Globus pallidus (tissue), 1 donor: ENCODE results near the gene MLST8.

Experiments used
- DNase-seq: peaks from one replicate; pipeline ENCODE4 v3.0.0-alpha.2; 2015; ENCODE audit warnings: low spot score

The MLST8 gene

DNA sequence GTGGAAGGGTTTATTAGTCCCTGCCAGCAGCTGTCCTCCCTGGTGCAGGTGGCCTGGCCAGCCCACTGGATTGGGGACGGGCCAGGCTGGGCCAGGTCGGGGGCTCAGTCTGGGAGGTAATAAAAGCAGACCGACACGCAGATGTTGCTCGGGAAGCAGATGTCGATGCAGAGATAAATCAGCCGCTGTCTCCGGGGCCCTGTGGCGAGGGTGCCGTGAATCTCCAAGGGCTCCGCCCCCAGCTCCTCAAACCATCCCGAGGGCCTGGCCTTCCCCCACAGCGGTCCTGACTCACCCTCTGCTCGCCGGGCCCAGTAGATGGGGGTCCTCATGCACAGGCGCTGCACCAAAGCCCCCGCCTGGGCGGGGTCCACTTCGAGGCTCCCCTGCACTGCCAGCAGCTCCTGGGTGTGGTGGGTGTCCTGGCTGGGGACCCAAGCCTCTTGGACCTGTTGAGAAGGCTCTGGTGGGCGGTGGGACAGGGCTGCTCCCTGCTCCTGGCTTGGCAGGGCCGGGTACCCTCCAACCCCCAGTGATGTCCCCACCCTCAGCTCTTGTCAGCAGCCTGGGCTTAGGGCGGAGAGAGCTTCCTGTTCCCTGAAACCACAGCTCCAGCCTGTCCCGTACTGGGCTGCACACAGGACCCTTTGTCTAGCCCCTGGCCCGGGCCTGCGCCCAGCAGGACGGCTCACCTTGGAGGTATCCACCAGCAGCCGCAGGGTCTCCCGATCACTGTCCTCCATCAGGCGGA is 4.2 kb downstream of the MLST8 start:
- DNase-seq, result no peak

DNA sequence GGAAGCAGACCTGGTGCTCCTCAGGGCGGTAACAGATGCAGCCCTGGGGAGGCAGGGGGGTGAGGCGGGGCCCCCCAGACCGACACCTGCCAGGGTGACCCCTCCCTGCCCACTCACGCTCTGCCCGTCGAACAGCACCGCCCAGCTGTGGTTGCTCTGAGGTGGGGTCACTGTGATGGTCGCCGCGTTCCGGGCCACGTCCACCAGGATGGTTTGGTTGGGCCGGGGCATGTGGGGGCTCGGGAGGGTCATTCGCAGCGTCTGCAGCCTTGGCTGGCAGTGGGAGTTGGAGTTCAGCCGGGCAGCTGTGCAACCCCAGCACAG is 4.7 kb downstream of the MLST8 start:
- DNase-seq, result no peak

DNA sequence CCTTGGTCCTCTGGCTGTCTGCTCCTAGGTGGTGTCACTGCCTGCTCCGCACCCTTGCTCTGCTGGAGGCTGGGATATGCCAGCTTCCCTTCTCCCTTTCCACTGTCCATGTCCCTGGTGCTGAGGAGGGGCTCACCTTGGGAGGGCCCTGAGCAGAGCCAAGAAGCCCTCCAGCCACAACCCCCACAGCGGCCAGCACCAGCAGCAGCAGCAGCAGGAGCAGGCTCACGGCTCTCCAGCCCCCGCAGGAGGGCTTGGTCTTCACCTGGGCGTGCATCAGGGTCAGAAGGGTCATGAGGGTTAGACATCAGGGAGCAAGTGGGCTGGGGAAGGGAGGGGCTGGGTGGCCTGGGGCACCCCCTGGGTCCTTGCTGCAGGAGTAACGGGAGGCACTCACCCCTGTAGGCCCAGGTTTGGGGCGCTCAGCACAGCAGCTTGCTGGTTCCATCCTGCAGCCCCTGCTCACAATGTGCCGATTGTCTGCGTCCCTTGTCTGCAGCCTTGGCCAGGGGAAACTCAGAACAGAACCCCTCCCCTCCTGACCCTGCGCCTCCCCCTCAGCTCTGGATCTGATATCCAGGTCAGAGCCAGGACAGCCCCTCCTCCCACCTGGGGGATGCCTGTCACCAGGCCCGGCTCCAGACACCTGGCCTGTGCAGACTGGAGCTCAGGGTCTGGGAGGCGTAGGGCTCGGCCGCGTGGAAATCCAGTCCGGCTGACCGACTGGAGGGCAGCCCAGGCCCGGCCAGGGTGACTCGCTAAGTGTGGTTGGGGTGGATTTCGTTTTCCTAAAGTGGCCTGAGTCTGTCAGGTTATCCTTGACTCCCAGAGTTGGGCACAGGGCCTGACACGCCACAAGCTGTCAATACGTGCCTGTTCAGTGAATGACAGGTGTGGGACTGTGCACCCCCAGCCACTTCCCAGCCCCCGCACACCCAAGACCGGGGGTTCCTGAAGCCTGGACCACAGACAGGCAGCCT is 5.4 kb downstream of the MLST8 start, which contains the start of gene BRICD5:
Gene BRICD5, minus strand, starts transcription at position 478 of the 980 bp plus-strand sequence. Its CDS starts 30 bp downstream, at position 448.
- DNase-seq, result no peak

DNA sequence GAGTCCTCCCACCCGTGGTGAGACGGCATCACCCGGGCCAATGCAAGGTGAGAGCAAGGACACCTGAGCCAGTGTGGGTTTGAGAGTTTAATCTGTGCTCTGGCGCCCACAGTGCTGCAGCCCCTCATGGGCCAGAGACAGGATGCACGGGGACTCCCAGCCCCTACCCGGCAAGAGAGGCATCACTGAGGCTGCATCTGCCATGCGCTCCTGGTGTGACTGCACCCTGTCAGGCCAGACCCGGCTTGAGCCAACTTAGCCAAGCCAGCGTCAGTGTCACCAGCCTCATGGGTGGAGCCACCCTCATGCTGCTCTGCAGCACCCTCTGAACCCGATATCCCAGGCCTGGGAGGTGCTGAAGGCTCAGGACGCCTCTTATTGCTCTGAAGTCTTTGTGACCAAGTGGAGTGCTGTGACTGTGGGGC is 6.7 kb downstream of the MLST8 start:
- no peak for DNase-seq

DNA sequence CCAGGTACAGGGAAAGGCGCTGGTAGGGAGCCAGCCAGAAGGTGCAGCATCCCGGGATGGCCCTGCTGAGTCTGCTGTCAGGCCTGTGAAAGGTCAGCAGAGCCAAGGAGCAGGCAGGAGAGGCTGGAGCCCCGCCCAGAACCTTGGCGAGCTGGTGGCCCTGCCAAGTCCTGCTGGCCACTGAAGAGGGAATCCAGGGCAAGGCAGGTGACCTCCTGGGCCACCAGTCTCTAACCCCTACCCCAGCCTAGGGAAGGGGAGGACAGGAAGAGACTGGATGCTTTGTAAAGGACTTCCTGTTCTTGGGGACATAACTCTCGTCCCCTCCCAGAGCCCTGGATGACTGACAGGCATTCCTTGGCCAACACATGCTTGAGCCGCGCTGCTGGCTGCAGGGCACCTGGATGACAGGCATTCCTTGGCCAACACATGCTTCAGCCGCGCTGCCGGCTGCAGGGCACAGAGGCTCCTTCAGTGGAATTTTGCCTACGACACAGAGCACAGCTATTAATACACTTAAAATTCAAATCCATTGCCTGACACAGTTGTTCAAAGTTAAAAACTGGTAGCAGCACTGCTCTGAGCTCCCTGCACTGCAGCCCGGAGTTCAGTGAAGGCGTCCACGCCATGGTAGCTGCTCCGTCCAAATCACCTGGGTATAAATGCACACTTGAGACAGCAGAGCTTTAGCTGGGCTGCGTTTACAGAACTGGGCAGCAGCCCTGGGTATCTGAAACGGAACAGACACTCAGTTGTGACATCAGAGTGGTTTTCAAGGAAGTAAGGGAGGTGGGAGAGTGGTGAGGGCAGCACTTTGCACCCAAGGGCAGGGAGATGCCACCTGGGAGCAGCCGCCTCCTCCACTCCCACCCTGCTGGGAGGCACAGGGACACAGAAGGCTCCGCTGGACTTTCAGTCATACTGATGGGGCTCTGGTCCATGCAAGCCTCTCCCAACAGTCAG is 7.4 kb downstream of the MLST8 start:
- no peak for DNase-seq

DNA sequence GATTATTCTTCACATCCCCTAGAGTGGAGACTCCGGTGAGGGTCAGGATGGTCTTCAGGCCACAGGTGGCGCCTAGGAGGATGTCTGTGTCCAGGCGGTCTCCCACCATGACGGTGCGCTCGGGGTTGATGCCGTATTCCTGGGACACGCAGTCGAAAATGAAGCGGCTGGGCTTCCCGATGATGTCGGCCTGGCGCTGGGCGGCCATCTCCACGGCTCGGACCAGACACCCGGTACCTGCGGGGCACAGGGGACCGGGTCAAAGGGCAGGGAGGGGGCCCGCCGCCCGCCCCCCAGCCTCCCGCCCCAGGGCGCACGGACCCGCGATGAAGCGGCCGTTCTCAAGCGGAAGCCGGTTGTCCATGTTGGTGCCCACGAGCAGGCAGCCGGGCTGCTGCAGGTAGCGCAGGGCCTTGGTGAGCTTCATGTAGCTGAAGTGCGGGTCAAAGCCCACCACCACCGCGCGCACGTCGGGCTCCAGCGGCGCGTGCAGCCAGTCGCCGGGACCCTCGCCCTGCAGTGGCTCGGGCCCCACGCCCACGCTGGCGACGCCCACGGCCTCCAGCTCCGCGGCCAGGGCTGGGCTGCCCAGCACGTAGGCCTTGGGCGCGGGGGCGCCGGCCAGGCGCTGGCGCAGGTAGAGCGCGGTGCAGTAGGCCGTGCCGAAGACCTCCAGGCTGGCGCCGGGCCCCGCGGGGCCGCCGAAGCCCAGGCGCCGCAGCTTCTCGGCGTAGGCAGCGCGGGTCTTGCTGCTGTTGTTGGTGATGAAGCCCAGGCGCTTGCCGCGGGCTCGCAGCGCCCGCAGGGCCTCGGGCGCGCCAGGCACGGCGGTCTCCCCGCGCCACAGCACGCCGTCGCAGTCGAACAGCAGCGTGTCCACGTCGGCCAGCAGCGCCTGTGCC is 8.8 kb downstream of the MLST8 start:
- no peak for DNase-seq

DNA sequence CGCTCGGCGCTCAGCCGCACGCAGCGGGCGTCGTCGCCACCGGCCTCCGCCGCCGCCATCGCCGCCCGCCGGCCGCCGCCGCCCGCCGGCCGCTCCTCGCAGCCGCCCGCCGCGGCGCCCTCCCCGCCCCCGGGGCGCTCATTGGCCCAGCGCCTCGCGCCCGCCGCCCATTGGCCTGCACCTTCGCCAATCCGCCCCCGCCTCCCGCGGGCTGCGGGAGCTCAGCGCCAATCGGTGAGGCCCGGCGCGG is 9.4 kb downstream of the MLST8 start, which contains the start of gene PGP:
Gene PGP, minus strand, starts transcription at position 122 of the 250 bp plus-strand sequence. Its CDS starts 63 bp downstream, at position 59.
- DNase-seq, result no peak

DNA sequence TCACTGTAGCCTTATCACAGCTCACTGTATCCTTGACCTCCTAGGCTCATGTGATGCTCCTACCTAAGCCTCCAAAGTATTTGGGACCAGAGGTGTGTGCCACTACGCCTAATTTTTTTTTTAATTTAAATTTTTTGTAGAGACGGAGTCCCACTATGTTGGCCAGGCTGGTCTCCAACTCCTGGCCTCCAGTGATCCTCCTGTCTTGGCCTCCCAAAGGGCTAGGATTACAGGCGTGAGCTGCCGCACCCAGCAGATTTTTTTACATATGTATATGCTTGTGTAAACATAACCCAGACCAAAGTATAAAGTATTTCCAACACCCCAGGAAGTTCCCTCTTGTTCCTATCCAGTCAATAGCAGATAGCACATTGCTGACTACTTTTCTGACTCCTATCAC is 11.1 kb downstream of the MLST8 start:
- no peak for DNase-seq

DNA sequence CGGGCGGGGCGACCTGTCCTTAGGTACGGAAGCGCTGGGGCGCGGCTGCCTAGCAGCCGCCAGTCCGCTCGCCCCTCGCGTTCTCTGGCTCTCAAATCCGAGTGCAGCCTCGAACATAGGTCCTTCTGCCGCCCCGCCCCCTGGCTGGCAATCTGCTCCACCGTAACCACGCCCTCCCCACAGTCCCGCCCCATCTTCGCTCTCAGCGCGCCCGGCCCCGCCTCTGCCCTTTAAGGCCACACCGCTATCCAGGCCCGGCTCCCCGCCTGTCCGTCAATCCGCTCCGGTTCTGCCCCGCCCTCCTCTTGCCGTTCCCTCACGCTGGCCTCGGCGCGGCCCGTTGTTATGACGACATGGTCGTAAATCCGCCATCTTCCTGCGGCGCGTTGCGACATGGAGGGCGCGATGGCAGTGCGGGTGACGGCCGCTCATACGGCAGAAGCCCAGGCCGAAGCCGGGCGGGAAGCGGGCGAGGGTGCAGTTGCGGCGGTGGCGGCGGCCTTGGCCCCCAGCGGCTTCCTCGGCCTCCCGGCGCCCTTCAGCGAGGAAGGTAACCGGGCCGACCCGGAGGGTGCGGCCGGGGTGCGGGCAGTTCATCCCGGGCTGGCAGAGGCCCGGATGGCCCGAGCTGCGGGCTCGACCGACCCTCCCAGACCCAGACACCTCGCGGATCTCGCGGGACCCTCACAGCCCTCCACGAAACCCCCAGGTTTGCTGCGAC is 18.1 kb downstream of the MLST8 start, which contains the start of gene E4F1:
Gene E4F1, plus strand, starts transcription at position 371 of the 721 bp plus-strand sequence. Its CDS starts 23 bp downstream, at position 394.
- DNase-seq, result peak; percentile 98

DNA sequence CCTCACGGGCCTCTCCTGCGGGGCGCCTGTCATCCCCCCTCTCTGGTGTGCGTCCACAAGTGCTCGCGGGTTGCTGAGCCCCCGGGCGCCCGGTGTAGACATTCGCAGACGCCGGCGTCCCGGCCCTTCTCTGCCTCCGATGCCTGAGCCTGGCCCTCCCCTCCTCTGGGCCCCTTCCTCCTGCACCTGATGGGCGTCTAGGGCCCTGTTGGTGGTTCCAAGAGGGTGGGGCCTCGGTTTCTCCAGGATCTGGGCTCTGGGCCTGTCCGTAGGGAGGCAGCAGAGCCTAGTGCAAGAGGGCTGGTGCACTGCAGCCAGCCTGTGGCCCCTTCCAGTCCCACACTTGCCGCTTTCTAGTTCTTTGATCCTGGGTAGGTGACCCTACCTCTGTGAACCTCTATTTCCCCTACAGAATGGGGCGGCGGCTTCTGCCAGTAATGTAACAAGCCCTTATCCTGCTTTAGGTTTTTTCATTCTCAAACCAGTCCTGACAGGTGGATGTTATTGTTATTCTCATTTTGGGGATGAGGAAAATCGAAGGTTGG is 18.8 kb downstream of the MLST8 start:
- DNase-seq, result no peak

DNA sequence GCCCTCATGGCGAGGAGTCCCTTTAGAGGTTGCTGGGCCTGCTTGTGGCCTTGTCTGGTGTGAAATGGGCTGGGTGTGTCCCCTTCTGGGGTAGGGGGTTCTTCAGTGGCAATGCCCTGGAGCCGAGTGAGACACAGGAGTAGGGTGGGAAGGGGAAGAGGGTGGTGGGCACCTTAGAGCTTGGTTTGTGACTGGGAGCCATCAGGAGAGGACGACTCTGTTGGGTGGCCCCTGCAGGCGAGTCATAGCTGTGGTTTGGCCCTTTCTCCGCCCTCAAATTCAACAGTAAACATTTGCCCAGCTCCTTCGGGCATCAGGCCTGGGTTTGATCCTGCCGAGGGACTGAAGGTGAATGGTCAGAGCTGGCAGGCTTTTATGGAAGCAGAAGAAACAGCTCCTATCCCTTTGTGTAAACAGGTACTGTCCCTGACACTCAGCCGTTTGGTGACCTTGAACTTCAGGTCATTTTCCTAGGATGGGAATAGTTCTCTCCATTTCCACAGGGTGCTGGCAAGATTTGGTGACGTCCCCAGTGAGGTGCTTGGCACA is 21.1 kb downstream of the MLST8 start:
- DNase-seq, result no peak

DNA sequence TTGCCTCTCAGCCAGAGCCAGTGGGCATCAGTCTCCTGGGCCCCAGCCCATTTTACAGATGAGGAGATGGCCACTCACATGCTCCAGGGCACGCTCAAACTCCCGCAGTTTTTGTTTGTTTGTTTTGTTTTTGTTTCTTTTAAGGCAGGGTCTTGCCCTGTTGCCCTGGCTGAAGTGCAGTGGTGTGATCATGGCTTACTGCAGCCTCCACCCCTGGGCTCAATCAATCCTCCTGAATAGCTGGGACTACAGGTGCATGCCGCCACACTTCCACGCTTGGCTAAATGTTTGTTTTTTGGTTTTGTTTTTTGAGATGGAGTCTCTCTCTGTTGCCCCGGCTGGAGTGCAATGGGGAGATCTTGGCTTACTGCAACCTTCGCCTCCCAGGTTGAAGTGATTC is 21.7 kb downstream of the MLST8 start:
- no peak for DNase-seq

DNA sequence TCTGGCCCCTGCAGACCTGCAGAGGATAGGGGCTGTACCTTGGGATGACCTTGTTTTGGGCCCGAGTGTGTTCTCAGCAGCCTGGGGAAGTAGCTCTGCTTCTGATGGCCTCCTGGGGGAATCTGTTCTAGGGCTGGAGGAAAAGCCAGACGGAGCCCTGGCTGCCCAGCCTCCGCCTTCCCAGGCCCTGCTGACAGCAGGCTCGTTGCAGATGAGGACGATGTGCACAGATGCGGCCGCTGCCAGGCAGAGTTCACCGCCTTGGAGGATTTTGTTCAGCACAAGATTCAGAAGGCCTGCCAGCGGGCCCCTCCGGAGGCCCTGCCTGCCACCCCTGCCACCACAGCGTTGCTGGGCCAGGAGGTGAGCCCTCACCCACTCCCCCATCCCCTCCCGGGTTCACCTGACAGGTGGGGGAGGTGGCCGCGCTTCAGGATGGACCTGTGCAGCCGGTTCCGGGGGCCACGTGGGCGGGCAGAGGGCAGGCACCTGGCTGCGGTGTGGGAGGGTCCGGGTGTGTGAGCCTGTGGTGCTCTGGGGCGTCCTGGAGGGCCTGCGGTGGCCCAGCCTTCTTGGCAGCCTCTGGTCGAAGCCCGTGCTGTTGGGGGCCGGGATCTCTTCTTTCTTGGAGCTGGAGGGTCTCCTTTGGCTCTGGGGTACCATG is 23.0 kb downstream of the MLST8 start:
- DNase-seq, result no peak

DNA sequence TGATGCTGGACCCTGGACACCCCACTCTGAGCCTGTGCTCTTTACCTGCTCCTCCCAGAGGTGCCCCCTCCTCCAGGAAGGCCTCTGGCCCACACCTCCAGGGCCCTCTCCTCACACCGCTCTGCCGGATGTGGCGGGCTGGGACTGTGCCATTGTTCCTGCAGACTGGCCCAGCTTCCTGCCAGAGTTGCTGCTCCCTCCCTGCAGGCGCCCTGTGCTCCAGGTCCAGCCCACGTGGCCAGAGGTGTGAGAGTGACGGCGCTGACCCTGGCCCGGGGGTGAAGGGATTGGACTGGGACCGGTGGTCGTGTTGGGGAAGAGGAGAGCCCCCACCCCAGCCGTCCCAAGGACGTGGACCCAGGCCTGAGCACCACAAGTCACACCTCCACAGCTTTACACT is 23.8 kb downstream of the MLST8 start:
- DNase-seq, result no peak

DNA sequence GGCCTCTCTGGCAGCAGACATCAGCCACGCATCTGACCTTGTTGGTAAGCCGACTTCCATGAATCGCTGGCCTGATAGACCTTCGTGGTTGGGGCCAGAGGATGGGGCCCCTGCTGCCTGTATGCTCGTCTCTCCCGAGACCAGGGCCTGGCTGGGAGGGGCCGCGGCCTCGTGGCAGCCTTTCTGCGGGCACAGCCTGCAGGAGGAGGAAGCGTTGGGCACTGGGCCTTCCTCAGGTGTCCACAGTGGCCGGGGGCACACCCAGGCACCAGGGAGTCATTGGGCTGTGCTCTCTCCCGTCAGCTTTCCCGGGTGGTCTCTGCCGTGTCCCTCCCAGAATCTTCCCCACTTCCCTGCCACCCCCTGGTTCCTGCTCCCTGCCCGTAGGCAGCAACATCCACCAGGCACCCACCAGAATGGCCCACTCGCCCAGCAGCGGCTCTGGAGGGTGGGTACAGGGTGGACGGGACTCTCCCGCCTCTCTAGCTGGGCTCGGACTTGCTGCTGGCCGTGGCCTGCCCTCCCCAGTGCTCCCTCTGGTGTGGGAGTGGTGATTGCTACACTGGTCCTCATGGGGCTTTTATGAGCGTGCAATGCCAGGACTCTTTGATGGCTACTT is 24.5 kb downstream of the MLST8 start:
- DNase-seq, result no peak

DNA sequence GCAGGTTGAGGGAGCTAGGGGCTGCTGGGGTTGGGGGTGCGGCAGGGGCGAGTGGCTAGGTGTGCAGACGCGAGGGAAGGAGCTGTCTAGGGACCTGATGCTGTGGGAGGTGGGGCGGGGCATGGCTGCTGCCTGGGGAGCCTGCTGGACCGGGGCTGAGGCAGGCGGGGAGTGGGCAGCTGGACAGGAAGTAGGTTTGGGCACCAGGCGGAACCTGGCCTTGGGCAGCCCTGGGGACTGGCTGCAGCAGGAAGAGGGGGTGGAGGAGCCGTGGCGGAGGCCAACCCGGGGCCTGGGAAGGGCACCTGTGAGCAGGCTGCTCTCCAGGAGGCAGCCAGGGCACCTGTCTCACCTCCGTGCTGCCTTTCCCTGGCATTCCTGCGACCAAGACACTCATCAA is 25.1 kb downstream of the MLST8 start:
- DNase-seq, result no peak

DNA sequence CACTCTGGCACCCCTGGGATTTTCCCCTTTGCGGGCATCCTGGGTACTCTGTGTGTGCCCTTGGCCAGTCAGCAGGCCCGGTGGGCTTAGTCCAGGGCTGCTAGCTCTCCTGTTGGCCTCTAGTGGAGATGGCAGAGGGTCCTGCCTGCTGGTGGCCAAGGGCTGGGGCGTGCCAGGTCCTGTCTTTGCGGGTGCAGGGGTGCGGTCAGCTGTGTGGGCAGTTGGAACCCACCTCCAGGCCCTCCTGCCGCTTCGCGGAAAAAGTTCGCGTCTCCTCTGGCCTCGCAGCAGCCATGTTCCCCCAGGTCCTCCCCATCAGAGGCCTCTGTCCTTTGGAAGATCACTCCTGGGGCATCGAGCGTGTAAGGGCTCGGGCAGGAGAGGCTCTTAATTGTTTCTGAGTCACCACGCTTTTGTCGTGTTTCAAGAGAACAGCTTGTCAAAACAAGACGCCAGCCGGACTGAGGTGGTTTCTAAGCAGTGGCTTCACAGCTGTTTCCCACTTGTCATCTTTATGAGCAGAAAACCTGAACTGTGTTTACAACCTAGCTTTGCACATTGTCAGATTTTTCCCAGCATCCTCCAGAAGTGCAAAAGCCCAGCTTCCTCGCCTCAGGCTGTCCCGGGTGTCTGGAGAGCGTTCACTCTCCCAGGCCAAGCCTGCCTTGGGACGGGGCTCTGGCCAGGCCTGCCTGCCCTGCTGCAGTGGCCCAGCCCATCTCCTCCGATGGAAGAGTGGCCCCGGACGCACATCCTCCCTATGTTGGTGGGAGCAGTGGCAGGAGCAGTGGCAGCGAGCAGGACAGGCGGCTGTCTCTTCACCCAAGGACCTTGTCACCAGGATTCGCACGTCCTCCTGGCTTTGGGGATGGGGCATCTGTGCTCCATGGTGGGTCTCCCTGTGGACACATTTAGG is 26.0 kb downstream of the MLST8 start:
- no peak for DNase-seq
